Occipital lobe (tissue), 2 donors: ENCODE data around the gene COL4A3. TPM values are rescaled to one million over a fixed set of nuclear protein-coding genes. Genes with fewer than 3 reads are reported as not detected.

ENCODE experiments used
- DNase-seq: peaks from one replicate; lab custom pipeline; 2025; lab: John Stamatoyannopoulos, UW
- total RNA-seq: library from RNA; depleted of rRNA; stranded (reverse); fragments of >200 nt; gene quantifications from one replicate; pipeline ENCODE4 v1.2.3, GENCODE V29; 2014

The COL4A3 gene
- total RNA-seq: 0.16 TPM

DNA sequence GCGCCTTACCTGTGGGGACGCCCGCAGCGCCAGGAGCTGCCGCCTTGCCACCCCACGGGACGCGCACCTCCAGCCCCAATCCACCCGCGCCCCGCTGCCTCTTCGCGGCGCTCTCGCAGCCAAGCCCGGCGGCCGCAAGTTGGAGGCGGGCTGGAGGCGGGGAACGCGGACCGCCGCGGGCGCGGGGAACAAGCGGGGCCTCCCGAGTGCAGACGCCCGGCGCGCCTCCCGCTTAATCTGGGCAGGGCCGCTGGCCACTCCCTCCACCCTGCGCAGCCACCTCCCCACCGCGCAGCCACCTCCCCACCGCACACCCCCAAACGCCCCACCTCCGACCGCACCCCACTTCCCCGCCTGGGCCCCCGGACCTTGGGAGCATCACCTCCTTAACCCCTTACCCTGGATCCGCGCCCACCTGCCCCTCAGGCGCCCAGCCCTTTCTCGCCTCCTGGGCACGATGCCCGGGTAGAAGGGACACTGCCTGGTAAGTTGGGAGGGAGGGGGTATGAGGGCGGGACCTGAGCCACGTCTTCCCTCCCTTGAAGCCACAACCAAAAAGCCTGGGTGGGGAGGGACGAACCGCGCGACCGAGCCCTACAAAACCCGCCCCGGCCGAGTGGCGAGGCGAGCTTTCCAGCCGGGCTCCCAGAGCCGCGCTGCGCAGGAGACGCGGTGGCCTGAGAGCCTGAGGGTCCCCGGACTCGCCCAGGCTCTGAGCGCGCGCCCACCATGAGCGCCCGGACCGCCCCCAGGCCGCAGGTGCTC lies at the start of gene COL4A3, which contains the start of gene COL4A4:
Gene COL4A3, plus strand, starts transcription at position 627 of the 765 bp plus-strand sequence. Its CDS starts 103 bp downstream, at position 730.
Gene COL4A4, minus strand, starts transcription at position 208 of the 765 bp plus-strand sequence. CDS start 16,722 bp downstream, outside the sequence.
- no peak for DNase-seq

DNA sequence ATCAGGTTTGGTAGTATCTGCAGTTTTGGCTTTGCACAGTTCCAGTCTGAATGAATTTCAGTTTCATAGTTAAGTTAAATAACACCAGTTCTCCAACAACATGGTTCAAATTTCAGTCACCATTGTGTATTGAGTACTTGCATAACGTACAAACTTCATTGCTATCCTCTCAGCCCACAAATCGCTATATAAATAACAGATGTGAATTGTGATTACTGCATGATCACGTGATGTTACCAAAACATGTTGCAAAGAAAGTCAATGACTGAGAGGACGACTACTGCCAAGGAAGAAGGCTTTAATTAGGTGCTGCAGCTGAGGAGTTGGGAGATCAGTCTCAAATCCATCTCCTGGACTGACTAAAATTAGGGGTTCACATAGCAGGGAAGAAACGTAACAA lies 48.7 kb upstream of the COL4A3 start:
- no peak for DNase-seq

DNA sequence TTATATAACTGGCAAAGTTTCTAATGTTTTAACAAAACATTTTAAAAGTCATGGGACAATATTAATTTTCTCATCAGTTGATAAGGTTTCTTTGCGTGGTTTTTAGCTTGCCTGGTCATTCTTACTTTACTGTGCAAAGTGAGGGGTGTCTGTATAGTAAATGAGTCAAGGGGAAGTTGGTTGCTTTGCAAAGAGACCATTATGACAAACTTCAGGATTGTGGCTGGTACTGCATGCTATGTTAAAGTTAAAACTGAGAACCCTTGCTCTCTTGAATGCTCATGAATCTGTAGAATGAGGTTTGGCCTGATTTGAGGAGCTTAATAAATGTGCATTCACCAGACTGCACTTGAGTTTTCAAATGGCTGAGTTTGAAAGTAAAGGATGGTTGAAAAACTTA lies 47.4 kb upstream of the COL4A3 start:
- DNase-seq: no peak

DNA sequence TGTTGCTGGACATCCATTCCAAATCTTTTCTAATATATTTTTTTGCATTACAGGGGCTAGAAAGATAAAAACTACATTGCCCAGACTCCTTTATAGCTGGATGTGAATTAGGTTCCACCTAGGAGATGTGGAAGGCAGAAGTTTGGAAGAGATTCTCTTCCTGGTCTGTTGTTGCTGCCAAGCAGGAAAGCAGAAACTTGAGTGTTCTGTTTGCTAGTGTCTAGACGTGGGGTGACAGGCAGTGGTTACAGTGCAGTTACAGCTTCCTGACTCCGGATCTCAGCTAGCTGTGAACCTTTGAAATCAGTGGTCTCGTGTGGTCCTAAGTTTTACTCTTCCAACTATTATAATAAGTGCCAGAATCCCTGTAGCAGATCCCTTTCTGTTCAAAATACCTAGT lies 46.6 kb upstream of the COL4A3 start:
- no peak for DNase-seq

DNA sequence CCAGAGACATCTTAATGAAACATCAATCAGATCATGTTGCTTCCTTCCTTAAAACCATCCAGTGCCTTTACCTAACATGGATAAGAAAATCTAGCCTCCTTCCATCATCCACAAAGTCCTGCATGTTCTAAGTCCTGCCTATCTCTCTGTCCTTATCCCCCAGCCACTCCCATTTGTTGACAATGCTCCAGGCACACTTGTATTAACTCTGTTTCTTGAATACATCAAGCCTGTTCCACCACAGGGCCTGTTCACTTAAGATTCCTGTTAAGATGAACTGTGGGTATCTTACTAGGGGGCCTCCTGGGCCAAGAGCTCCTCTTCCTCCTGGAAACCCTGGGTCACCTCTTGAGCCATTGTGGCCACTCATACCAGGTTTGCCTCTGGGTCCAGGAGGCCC lies 46.1 kb upstream of the COL4A3 start:
- DNase-seq: no peak

DNA sequence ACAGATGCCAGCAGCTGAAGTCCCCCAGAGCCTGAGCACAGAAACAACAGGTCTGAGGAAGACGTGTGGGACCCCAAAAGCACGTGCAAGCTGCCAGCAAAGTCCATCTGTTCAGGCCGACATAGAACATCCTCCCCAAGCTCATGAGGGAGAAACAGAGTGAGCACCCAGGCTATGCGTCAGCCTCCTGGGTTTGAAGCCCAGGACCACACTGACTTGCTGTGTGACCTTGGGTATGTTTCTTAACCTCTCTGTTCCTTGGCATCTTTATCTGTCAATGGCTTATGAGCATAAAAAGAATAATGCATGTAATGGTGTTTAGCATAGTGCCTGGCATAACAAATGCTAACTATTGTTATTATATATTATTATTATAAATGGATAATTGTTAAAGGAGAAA lies 40.7 kb upstream of the COL4A3 start:
- no peak for DNase-seq

DNA sequence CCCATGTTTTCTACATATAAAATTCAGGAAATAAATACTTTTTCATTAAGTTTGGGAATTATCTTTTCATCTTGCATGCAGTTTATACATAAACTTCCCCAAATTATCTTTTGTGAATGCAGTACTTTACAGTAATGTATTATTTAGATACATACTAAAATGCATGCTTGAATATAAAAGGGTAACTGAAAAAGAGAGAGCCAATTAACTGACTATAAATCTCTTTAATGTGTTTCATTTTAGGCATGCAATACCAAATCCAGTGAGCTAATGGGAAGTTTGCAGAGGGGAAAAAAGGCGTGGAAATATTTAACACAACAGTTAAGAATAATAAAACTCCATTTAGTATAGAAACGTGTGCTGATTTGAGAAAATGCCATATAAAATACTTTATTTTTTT lies 39.6 kb upstream of the COL4A3 start:
- no peak for DNase-seq

DNA sequence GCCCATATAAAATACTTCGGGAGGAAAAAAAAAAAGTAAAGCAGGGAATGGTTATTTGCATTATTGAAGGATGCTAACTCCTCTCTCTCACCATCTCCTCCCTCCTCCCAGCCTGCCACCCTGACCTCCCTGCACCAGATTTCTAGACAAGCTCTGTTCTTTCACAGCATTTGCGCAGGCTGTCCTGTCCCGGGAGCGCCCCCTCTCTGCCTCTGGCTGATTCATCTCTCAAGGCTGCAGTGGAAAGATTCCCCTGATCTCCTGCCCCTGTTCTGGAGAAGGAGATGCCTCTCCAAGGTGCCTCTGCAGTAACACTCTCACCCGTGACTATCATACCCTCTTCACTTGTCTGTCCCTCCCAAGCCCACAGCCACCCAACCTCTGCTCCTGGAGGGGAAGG lies 38.9 kb upstream of the COL4A3 start:
- no peak for DNase-seq

DNA sequence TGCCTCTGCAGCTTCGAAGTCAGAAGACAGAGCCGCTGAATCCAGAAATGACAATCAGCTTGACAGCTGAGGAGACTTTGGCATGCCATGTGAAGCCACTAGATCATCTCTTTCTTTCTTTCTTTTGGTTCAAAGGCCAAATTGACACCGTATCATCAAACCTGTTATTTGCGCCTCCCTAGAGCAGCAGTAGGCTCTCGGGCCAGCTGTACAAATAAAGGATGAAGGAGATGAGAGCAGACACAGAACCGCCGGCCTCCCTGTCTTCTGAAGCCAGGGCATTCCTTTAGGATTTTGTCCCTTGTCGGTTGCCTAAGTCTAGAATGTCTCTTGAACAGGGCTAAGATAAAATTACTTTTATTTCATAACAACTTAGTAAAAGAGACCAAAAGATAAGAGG lies 37.2 kb upstream of the COL4A3 start:
- no peak for DNase-seq

DNA sequence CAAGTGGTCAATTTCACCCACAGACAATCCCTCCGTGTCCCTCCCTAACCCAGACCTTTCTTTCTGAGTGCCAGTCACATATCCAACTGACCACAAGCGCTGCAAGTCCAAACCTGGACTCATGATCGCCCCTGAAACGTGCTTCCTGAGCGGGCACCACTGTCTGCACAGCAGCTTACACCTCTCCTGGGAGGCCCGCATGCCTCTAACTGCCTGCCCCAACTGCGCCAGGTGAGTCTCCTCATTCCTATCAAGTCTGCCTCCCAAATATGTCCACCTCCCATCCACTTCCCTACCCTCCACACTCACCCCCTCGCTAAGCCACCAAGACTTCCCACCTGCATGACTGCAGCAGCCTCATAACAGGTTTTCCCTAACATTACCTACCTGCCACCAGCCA lies 33.8 kb upstream of the COL4A3 start:
- DNase-seq: no peak

DNA sequence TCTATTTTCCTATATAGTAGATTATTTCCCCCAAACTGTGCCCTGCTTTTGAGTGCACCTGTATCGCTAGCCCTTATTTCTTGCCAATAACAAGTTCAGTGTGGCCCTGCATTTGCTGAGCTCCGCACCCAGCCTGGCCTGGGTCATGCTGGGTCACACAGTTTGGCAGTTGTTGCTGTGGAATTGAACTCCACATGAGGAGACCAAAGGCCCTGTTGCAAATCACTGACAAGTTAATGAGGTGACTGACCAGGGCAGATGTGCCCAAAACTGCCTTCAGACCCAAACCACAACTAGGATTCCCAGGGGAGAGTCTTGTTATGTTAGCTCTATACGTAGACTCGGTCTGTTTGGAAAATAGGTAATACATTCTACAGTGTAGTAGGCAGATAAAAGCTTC lies 31.4 kb upstream of the COL4A3 start:
- no peak for DNase-seq

DNA sequence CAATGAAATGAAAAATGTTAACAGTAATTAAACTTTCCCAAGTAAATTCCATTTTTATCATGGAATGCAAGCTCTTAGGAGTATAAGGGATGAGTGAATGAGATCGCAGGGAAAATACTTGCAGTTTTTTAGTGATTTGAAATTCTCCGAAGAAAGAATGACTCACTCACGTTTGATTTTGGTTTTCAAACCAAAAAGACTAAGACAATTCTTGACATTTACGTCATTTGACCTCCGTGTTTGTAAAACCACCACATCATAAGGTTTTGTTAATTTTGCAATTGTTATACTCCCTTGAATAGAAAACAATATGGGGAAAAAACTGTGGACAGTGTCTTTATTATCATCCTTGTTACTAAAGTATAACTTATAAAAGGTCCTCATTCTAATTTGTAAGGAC lies 29.8 kb upstream of the COL4A3 start:
- no peak for DNase-seq

DNA sequence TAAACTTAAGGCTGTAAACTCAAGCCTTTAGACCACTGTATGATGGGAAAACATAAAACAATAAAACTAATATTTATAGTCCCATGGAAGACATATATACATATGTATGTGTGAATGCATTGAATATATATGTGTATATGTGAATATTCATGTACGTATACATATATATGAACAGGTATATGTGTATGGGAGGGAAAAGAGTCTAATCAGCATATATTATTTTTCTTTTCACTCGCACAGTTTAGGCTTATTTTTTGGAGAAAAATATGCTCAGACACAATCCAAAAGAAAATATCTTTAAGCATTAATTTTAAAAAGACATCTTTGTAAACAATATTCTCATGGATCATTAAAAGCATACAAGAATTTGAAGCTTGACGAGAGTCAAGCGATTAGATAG lies 23.1 kb upstream of the COL4A3 start:
- DNase-seq: no peak

DNA sequence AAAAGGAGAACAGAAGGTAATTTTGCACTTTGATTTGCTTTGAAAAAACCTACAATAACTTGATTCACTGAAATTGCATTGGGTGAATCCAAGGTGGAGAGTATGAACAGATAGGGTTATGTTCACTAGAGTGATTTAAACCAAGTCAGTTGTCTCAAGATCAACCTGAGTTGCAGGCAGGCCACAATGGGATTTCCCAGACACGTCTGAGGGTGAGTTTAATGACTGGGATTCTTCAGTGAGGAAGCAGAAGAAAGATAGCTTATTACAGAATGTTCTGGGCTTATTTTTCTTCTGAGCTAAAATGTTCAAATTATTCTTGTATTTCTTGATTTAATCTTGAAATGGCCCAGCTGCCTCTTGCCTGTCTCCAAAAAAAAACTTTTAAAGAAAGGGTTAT lies 20.5 kb upstream of the COL4A3 start:
- no peak for DNase-seq

DNA sequence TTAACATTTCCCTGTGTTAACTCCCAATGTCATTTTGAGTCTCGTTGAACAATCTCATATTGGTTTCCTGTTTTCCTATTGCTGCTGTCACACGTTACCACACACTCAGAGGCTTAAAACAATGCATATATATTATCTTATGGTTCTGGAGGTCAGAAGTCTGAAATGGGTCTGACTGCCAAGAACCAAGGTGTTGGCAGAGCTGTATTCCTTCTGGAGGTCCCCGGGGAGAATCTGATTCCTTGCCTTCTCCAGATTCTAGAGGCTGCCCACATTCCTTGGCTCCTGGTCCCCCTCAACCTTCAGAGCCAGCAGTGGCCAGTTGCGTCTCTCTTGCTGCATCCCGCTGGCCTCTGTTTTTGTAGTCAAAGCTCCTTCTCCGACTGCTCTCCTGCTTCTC lies 18.0 kb upstream of the COL4A3 start:
- DNase-seq: no peak

DNA sequence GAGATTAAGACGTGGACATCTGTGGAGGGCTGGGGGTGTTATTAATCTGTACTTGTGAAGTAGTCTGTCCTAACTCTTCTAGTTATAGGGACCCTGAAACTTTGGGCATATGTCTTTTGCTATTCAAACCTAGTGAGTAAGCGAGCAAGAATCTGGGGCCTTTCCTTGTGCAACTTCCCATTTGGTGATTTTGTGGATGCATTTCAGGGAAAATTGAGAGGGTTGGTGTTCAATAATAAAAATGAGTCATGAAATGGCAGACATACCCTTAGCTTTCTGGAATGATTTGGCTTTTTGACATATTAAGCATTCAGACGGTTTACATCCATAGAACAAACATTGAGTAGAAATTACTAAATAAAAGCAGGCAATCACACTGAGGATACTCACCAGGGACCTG lies 17.4 kb upstream of the COL4A3 start:
- DNase-seq: no peak

DNA sequence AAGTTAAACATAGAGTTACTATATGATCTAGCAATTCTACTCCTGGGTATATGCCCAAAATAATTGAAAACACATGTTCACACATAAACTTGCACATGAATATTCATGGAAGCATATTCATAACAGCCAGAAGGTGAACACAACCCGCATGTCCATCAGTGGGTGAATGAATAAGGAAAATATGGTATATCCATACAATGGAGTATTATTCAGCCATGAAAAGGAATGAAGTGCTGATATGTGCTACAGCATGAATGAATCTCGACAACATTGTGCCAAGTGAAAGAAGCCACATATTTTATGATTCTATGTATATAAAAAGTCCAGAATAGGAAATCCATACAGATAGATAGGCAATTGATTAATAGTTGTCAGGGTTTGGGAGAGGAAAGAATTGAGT lies 16.3 kb upstream of the COL4A3 start:
- no peak for DNase-seq

DNA sequence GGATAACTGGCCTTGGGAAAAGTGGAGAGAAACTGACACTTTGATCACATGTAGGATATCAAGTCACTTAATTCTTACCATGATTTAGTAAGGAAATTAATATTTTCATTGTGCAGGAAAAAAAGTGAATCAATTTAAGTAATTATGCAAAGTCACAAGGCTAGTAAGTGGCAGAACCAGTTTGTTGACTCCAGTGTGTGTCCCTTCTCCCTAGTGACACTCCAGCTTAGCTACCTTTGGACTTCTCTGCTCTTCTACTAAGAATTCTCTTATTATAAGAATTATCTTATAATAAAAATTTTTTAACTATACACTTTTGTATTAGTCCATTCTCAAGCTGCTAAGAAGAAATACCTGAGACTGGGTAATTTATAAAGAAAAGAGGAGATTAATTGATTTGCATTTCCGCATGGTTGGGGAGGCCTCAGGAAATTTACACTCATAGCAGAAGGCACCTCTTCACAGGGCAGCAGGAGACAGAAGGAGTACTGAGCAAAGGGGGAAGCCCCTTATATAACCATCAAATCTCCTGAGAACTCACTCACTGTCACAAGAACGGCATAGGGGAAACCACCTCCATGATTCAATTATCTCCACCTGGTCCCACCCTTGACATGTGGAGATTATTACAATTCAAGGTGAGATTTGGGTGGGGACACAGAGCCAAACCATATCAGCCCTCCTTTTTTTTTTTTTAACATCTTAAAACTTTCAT lies 14.0 kb upstream of the COL4A3 start:
- no peak for DNase-seq

DNA sequence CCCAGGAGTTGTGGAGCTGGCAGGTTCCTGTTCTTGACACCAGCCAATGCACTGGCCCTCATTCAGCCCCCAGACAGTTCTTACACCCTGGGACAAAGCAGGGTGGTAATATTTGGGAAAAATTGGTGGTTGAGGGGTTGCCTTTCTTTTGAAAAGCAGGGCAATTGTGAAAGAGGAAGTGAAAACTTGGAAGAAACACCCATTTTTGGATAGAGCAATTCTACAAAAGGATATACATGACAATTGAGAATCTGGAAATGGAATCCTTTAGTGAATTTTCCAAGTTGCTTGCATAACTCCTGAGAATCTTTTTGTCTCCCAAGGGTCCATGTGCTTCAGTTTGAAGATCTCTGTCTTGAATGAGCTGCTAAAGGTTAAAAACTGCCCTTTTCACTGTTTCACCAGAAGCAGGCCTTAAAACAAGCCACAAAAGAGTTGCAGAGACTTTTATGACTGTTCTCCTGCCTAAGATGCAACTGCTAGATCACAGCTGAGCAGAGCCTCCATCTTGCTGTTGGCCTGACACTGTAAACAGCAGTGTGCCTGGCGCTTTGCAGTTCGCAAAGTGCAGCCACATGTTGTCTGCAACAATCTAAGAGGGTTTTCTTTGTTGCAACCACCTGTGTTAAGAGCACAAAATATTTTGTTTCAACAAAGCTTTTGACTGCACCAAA lies 12.2 kb upstream of the COL4A3 start:
- DNase-seq: no peak

DNA sequence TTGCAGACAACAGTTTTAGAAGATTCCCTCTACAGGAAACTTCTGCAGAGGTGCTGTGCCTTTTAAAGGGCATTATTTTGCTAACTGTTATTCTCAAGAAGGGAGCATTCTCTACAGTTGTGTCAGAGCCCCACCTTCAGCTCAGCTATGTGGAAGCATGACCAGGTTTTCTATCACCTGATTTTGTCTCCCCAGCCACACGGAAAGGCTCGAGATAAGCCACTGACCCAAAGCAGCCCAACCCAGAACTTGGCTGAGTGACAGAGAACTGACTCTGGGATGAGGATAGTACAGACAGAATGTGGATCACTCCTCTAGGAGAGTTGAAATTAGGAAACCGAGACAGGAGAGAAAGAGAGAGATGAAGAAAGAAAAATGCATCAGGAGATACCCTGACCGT lies 11.1 kb upstream of the COL4A3 start:
- DNase-seq: no peak

DNA sequence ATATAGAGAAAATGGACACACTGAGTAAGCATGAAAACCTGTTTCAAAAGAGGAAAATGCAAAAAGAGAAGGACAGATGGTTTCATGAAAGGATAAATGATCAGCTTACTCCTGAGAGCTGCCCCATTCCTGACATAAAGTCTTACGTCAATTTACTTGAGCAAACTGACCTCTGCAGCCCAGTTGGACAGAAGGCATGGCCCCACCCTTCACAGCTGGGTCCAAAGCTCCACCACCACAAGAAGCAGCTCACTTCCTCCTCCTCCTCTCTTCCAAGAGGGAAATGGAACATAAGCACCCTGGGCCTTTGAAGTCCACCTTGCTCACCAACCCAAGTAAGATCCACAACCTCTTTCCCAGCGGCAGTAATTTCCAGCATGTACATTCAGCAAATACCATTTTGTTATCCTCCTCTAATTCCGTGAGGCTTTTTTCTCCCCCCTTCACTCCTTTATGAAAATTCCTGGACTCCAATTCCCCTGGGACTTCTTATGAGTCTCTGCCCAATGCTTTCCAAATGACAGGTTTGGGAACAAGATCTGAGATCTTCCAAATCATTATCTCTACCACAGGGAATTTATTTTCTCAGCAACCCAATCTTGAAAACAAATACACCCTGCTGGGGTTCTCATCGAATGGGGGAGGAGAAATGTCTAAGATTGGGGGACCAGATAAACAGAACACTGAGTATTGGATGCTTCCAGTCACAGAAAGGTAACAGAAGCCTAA lies 10.5 kb upstream of the COL4A3 start:
- no peak for DNase-seq
